ENCODE measurements around the gene GNAQ.

GRCh38 chr9:77819657-77820056, 212.0 kb downstream of the GNAQ start:
- TF ChIP-seq, protein P1, sequence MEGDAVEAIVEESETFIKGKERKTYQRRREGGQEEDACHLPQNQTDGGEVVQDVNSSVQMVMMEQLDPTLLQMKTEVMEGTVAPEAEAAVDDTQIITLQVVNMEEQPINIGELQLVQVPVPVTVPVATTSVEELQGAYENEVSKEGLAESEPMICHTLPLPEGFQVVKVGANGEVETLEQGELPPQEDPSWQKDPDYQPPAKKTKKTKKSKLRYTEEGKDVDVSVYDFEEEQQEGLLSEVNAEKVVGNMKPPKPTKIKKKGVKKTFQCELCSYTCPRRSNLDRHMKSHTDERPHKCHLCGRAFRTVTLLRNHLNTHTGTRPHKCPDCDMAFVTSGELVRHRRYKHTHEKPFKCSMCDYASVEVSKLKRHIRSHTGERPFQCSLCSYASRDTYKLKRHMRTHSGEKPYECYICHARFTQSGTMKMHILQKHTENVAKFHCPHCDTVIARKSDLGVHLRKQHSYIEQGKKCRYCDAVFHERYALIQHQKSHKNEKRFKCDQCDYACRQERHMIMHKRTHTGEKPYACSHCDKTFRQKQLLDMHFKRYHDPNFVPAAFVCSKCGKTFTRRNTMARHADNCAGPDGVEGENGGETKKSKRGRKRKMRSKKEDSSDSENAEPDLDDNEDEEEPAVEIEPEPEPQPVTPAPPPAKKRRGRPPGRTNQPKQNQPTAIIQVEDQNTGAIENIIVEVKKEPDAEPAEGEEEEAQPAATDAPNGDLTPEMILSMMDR (IDR thresholded peaks at IDR 0.05): no peak
- no peak for TF ChIP-seq EZH2 (IDR thresholded peaks at IDR 0.05; ENCODE audit: borderline replicate concordance, insufficient read depth, low read depth, low read length, poor library complexity, severe bottlenecking)

All from B cell (primary cell).